Activated naive CD4-positive, alpha-beta T cell treated with anti-CD3 and anti-CD28 coated beads, Interleukin-2, amount 50 U/mL, for 72 hours (primary cell): ENCODE results near the gene SLIT3. TPM values are rescaled to one million over a fixed set of nuclear protein-coding genes. Genes with fewer than 3 reads are reported as not detected.

Experiments
- ATAC-seq, 2 donors: fragments of 150-1000 bp; cut with Tn5 transposase; 2 replicates each; pipeline ENCODE4 v1.10.0; 2021; ENCODE audit warnings: mild to moderate bottlenecking in 2 of 2, moderate library complexity in 2 of 2
- DNase-seq, 2 donors: peaks; one replicate each; pipeline ENCODE4 v3.0.0; 2021 to 2022; ENCODE audit warnings: low spot score in 2 of 2
- H3K27ac Mint-ChIP-seq, 2 donors: one replicate each; pipeline ENCODE4 v1.8.0; 2022; ENCODE audit warnings: mild to moderate bottlenecking in 2 of 2, mixed read lengths in 2 of 2
- H3K36me3 Mint-ChIP-seq, 2 donors: one replicate each; pipeline ENCODE4 v1.8.0; 2022; ENCODE audit warnings: mixed read lengths in 2 of 2
- H3K9me3 Mint-ChIP-seq, 2 donors: one replicate each; pipeline ENCODE4 v1.8.0; 2022; ENCODE audit warnings: mixed read lengths in 2 of 2
- total RNA-seq, 2 donors: library from RNA; stranded (reverse); gene quantifications; one replicate each; pipeline ENCODE4 v1.2.3, GENCODE V29; 2022

SLIT3 gene
- total RNA-seq, 2 donors from 2014 or later, result 1.9 to 2.0 TPM

GRCh38 chr5:169283887-169284286 lies 17.1 kb downstream of the SLIT3 start:
- H3K36me3 Mint-ChIP-seq, result no peaks in the 10 kb centered on the region
- DNase-seq (no peak), ATAC-seq (no peak)
- peaks cover 0 to 4% of the 10 kb centered on the region in 2 donors for H3K9me3 Mint-ChIP-seq
- H3K27ac Mint-ChIP-seq, result no peak overlapping the region

- no peak for DNase-seq
- Mint-ChIP-seq H3K9me3 (peaks cover 0 to 4% of the 10 kb centered on the region in 2 donors), H3K36me3 (no peaks in the 10 kb centered on the region), H3K27ac (no peak overlapping the region)
- no peak for ATAC-seq
Observed at GRCh38 chr5:169281625-169282024, 19.3 kb downstream of the SLIT3 start.

GRCh38 chr5:169280696-169281095 lies 20.2 kb downstream of the SLIT3 start:
- peaks cover 0 to 4% of the 10 kb centered on the region in 2 donors for H3K9me3 Mint-ChIP-seq
- H3K27ac Mint-ChIP-seq, result no peak overlapping the region
- H3K36me3 Mint-ChIP-seq, result no peaks in the 10 kb centered on the region
- ATAC-seq, result no peak
- no peak for DNase-seq

- no peak overlapping the region for H3K27ac Mint-ChIP-seq
- DNase-seq (no peak), ATAC-seq (no peak)
- no peaks in the 10 kb centered on the region for H3K36me3 Mint-ChIP-seq
- H3K9me3 Mint-ChIP-seq, result peaks cover 0 to under 1% of the 10 kb centered on the region in 2 donors
Observed at GRCh38 chr5:169280286-169280685, 20.7 kb downstream of the SLIT3 start.

GRCh38 chr5:169279125-169279524 lies 21.8 kb downstream of the SLIT3 start:
- H3K9me3 Mint-ChIP-seq, result no peaks in the 10 kb centered on the region
- ATAC-seq (no peak), DNase-seq (no peak)
- no peaks in the 10 kb centered on the region for H3K36me3 Mint-ChIP-seq
- H3K27ac Mint-ChIP-seq, result no peak overlapping the region

- ATAC-seq (no peak), DNase-seq (no peak)
- Mint-ChIP-seq H3K9me3 (no peaks in the 10 kb centered on the region), H3K27ac (no peak overlapping the region), H3K36me3 (no peaks in the 10 kb centered on the region)
Observed at GRCh38 chr5:169273881-169274280, 27.1 kb downstream of the SLIT3 start.

GRCh38 chr5:169273451-169273850 lies 27.5 kb downstream of the SLIT3 start:
- Mint-ChIP-seq H3K27ac (no peak overlapping the region), H3K36me3 (no peaks in the 10 kb centered on the region), H3K9me3 (no peaks in the 10 kb centered on the region)
- ATAC-seq (no peak), DNase-seq (no peak)

- Mint-ChIP-seq H3K36me3 (no peaks in the 10 kb centered on the region), H3K9me3 (no peaks in the 10 kb centered on the region), H3K27ac (no peak overlapping the region)
- ATAC-seq (no peak), DNase-seq (no peak)
Observed at GRCh38 chr5:169272731-169273427, 28.1 kb downstream of the SLIT3 start.

GRCh38 chr5:169272111-169272510 lies 28.8 kb downstream of the SLIT3 start:
- Mint-ChIP-seq H3K9me3 (no peaks in the 10 kb centered on the region), H3K36me3 (no peaks in the 10 kb centered on the region), H3K27ac (no peak overlapping the region)
- ATAC-seq (no peak), DNase-seq (no peak)

GRCh38 chr5:169270827-169271226 lies 30.1 kb downstream of the SLIT3 start:
- DNase-seq (no peak), ATAC-seq (no peak)
- H3K27ac Mint-ChIP-seq, result no peak overlapping the region
- no peaks in the 10 kb centered on the region for H3K36me3 Mint-ChIP-seq
- no peaks in the 10 kb centered on the region for H3K9me3 Mint-ChIP-seq

GRCh38 chr5:169268019-169268418 lies 32.9 kb downstream of the SLIT3 start:
- no peak for ATAC-seq
- Mint-ChIP-seq H3K27ac (no peak overlapping the region), H3K36me3 (no peaks in the 10 kb centered on the region), H3K9me3 (no peaks in the 10 kb centered on the region)
- DNase-seq, result no peak

- Mint-ChIP-seq H3K9me3 (no peaks in the 10 kb centered on the region), H3K36me3 (no peaks in the 10 kb centered on the region), H3K27ac (no peak overlapping the region)
- ATAC-seq, result no peak
- no peak for DNase-seq
Observed at GRCh38 chr5:169265888-169266287, 35.1 kb downstream of the SLIT3 start.

- H3K27ac Mint-ChIP-seq, result no peak overlapping the region
- no peak for ATAC-seq
- no peaks in the 10 kb centered on the region for H3K9me3 Mint-ChIP-seq
- DNase-seq, result no peak
- H3K36me3 Mint-ChIP-seq, result no peaks in the 10 kb centered on the region
Observed at GRCh38 chr5:169263591-169263990, 37.3 kb downstream of the SLIT3 start.

GRCh38 chr5:169260896-169261569 lies 39.9 kb downstream of the SLIT3 start:
- Mint-ChIP-seq H3K27ac (no peak overlapping the region), H3K9me3 (no peaks in the 10 kb centered on the region), H3K36me3 (no peaks in the 10 kb centered on the region)
- DNase-seq, result no peak
- no peak for ATAC-seq

GRCh38 chr5:169258372-169259000 lies 42.5 kb downstream of the SLIT3 start:
- no peaks in the 10 kb centered on the region for H3K9me3 Mint-ChIP-seq
- H3K27ac Mint-ChIP-seq, result no peak overlapping the region
- H3K36me3 Mint-ChIP-seq, result no peaks in the 10 kb centered on the region
- ATAC-seq (no peak), DNase-seq (no peak)

- ATAC-seq, result no peak
- Mint-ChIP-seq H3K9me3 (no peaks in the 10 kb centered on the region), H3K27ac (no peak overlapping the region), H3K36me3 (no peaks in the 10 kb centered on the region)
- no peak for DNase-seq
Observed at GRCh38 chr5:169256191-169256590, 44.7 kb downstream of the SLIT3 start.

GRCh38 chr5:169253071-169253470 lies 47.9 kb downstream of the SLIT3 start:
- Mint-ChIP-seq H3K9me3 (peaks cover 0 to 3% of the 10 kb centered on the region in 2 donors), H3K36me3 (no peaks in the 10 kb centered on the region), H3K27ac (no peak overlapping the region)
- DNase-seq (no peak), ATAC-seq (no peak)
